NB4 (cell line): ENCODE data around the gene DLGAP4.

Experiments used
- CTCF ChIP-seq: IDR thresholded peaks from one replicate; pipeline ENCODE4 v1.5.1; 2012; ENCODE audit warnings: low read depth, low read length
- MYC ChIP-seq: IDR thresholded peaks from 2 replicates; pipeline ENCODE4 v1.6.1; 2011; ENCODE audit warnings: low read depth, low read length
- POLR2A ChIP-seq: IDR thresholded peaks from 2 replicates; pipeline ENCODE4 v1.6.1; 2011; ENCODE audit warnings: mild to moderate bottlenecking; ENCODE audit not compliant: insufficient read length; ENCODE audit errors: extremely low read depth

GRCh38 chr20:36394340-36394965 is 88.3 kb downstream of the DLGAP4 start:
- TF ChIP-seq CTCF (no peak), POLR2A (no peak), MYC (no peak)
